ENCODE data around the gene YAF2. TPM values are rescaled to one million over a fixed set of nuclear protein-coding genes. Genes with fewer than 3 reads are reported as not detected.

YAF2 gene, protein sequence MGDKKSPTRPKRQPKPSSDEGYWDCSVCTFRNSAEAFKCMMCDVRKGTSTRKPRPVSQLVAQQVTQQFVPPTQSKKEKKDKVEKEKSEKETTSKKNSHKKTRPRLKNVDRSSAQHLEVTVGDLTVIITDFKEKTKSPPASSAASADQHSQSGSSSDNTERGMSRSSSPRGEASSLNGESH
- total RNA-seq = 10 to 100 TPM; 12.8 to 22.3 (median 16.9) TPM
- long read RNA-seq, partial matches to known transcripts = 4 of 5 reads
- long read RNA-seq, other reads (novel, unspliced or antisense) = 1 of 5 reads

DNA sequence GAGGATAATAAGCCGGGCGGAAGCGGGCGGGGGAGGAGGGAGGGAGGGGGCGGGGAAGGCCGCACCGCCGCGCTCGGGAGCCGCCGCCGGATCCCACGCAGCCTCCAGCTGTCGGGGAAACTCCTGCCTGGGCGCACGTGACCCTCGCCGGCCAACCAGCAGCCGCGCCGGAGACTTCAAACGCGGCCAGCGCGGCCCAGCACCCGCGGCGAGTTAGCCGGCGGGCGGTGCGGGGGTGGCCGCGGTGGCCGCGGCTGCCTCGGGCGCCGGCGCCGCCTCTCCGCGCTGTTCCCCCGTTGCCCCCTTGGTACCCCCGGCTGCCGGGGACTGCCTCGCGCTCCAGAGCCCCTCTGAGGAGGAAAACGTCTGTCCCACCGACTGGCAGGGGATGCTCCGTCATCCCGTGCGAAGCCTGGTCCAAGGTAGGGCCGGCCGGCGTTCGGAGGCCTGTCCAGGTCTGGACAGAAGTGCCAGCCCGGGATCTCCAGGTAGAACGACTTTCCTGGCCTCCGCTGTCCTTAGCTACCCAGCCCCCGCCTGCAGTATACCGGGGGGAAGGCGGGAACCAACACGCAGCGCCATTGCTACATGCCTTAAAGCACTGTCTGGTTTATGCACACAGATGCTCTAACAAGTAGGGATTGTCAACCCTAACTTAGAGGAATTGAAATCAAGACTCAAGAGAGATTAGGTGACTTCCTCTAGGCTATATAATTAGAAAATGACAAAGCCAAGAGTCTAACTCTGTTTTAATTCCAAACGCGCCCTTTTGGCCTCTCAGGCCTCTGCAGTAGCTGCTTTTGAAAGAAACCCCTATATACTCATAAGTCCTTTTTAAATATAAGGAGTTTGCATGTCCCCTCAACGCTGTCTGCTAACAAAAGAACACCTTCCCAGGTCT lies at the start of gene YAF2:
Gene YAF2, minus strand, starts transcription at position 9 of the 901 bp plus-strand sequence. CDS start 68 bp downstream, outside the sequence.
- Histone ChIP-seq H3K27me3 (no peaks in the 10 kb centered on the region), H3K27ac (peak within 1 kb of the TSS; percentile 71 to 90 (median 87)), H3K4me1 (peaks cover 0 to 32% (median 13%) of the 10 kb centered on the region in 4 donors), H3K9me3 (no peaks in the 10 kb centered on the region), H3K4me3 (peak within 1 kb of the TSS; percentile 51 to 80 (median 60)), H3K36me3 (no peaks in the 10 kb centered on the region)
- DNase-seq = peak; percentile 95
- intact Hi-C loops (cut with DNase I) = no loop called here
- WGBS (ENCODE audit: insufficient coverage, low coverage, low lambda C conversion rate, missing lambda C conversion rate) = 8% methylated on average over 26 of the region's 69 CpGs
- TF ChIP-seq POLR2A (IDR thresholded peaks at IDR 0.05) = peak; percentile 52
- TF ChIP-seq, protein P1, sequence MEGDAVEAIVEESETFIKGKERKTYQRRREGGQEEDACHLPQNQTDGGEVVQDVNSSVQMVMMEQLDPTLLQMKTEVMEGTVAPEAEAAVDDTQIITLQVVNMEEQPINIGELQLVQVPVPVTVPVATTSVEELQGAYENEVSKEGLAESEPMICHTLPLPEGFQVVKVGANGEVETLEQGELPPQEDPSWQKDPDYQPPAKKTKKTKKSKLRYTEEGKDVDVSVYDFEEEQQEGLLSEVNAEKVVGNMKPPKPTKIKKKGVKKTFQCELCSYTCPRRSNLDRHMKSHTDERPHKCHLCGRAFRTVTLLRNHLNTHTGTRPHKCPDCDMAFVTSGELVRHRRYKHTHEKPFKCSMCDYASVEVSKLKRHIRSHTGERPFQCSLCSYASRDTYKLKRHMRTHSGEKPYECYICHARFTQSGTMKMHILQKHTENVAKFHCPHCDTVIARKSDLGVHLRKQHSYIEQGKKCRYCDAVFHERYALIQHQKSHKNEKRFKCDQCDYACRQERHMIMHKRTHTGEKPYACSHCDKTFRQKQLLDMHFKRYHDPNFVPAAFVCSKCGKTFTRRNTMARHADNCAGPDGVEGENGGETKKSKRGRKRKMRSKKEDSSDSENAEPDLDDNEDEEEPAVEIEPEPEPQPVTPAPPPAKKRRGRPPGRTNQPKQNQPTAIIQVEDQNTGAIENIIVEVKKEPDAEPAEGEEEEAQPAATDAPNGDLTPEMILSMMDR (IDR thresholded peaks at IDR 0.05) = no peak
- ATAC-seq = peak; percentile 89 to 93 (median 90)

DNA sequence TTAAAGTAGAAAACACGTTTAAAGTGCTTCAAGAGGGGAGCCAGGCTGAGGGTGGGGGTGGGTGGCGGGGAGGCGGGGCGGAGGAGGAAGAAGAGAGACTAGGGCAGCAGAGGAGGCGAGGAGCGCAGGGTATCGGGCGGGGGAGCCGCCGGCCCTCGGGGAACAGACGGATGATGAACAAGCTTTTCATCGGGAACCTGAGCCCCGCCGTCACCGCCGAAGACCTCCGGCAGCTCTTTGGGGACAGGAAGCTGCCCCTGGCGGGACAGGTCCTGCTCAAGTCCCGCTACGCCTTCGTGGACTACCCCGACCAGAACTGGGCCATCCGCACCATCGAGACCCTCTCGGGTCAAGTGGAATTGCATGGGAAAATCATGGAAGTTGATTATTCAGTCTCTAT lies 48.7 kb upstream of the YAF2 start:
- no peak for TF ChIP-seq POLR2A (IDR thresholded peaks at IDR 0.05)
- TF ChIP-seq, protein P1 (IDR thresholded peaks at IDR 0.05) = no peak

DNA sequence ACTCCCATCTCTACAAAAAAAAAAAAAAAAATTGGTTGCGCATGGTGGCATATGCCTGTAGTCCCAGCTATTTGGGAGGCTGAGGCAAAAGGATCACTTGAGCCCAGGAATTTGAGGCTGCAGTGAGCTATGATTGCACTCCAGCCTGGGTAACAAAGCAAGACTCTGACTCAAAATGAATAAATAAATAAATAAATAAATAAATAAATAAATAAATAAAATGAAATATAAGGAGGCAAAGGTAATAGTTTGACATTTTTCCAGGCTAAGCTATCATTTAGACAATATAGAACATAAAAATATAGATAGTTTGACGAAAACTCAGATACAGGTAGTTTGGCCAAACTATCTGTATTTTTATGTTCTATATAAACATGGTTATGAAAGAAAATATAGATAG lies 47.4 kb upstream of the YAF2 start:
- H3K4me3 ChIP-seq = no peak overlapping the region

More for the DNA sequence above, 48.7 kb upstream of the YAF2 start:
- H3K27ac ChIP-seq = no peak overlapping the region
- intact Hi-C loops (cut with DNase I) = no loop called here
- DNase-seq (no peak), ATAC-seq (no peak)
- H3K9me3 ChIP-seq = no peaks in the 10 kb centered on the region
- H3K36me3 ChIP-seq = no peaks in the 10 kb centered on the region
- WGBS (ENCODE audit: insufficient coverage, low coverage, low lambda C conversion rate, missing lambda C conversion rate) = 87% methylated on average over 10 of the region's 26 CpGs
- H3K4me1 ChIP-seq = peaks cover 0 to 9% (median 0%) of the 10 kb centered on the region in 4 donors
- no peak overlapping the region for H3K4me3 ChIP-seq
- H3K27me3 ChIP-seq = no peaks in the 10 kb centered on the region

DNA sequence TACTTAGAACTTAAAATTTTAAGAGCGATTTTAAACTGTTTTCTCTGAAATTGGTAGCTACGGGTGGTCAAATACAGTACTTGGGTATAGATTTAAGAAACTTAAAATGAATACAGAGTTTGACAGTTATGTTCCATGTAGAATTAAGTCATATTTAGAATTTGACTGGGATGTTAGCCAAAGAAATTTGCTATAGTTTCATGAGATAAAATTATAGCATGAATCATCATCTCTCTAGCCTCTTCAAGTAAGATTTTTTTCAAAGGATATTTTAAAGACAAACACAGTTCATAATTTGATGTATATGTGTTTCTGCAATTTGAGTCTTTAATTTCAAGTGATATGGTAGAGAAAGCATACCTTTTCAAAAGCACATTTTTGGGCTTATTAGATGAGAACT lies 46.8 kb upstream of the YAF2 start:
- Histone ChIP-seq H3K9me3 (no peaks in the 10 kb centered on the region), H3K4me3 (no peak overlapping the region), H3K27ac (no peak overlapping the region), H3K4me1 (peaks cover 0 to 13% (median 0%) of the 10 kb centered on the region in 4 donors), H3K27me3 (no peaks in the 10 kb centered on the region), H3K36me3 (no peaks in the 10 kb centered on the region)
- no peak for TF ChIP-seq POLR2A (IDR thresholded peaks at IDR 0.05)
- ATAC-seq = no peak
- no peak for DNase-seq
- 80% methylated on average over 2 of the region's 2 CpGs for WGBS (ENCODE audit: insufficient coverage, low coverage, low lambda C conversion rate, missing lambda C conversion rate)
- intact Hi-C loops (cut with DNase I) = no loop called here

More for the DNA sequence above, 47.4 kb upstream of the YAF2 start:
- H3K27ac ChIP-seq = no peak overlapping the region
- TF ChIP-seq POLR2A (IDR thresholded peaks at IDR 0.05) = no peak
- TF ChIP-seq, protein P1 (IDR thresholded peaks at IDR 0.05) = no peak
- H3K36me3 ChIP-seq = no peaks in the 10 kb centered on the region
- intact Hi-C loops (cut with DNase I) = no loop called here
- H3K9me3 ChIP-seq = no peaks in the 10 kb centered on the region
- 95% methylated on average over 1 of the region's 2 CpGs for WGBS (ENCODE audit: insufficient coverage, low coverage, low lambda C conversion rate, missing lambda C conversion rate)
- no peak for ATAC-seq
- no peak for DNase-seq
- H3K27me3 ChIP-seq = no peaks in the 10 kb centered on the region
- H3K4me1 ChIP-seq = peaks cover 0 to 13% (median 0%) of the 10 kb centered on the region in 4 donors

Data from right lobe of liver (tissue), 6 donors.